Left cardiac atrium (tissue), 4 donors: ENCODE results near the gene BABAM1. TPM values are rescaled to one million over a fixed set of nuclear protein-coding genes. Genes with fewer than 3 reads are reported as not detected.
"Not testable (repeated sequence)": the region's sequence is repeated elsewhere in the genome, so short reads cannot be mapped to it uniquely, and the experiment has no call there.

Source experiments
- ATAC-seq, 2 donors: fragments of 200-7000 bp; cut with Tn5 transposase; one replicate each; pipeline ENCODE4 v1.9.1; 2020; ENCODE audit warnings: mild to moderate bottlenecking in 2 of 2, moderate library complexity in 2 of 2
- DNase-seq: peaks from one replicate; pipeline ENCODE4 v3.0.0-alpha.2; 2020
- intact Hi-C, 2 donors: fragments of 100-400 bp; cut with DNase I; formaldehyde crosslinking; loops; one replicate each; pipeline versions ENCODE4 v1.14.1 to v1.15.1; 2022 to 2023
- total RNA-seq, 2 donors: library from RNA; stranded (reverse); fragmentation: NEBNext Ultra II Directional; extraction: Animal tissue kit (Norgen Biotek cat#: 25700); gene quantifications; one replicate each; pipeline ENCODE4 v1.2.1, GENCODE V29; 2021
- donor health status: DM: no; HTN: yes; CAD: no.
- donor health status: DM: no; HTN: yes; CAD: no; lungs with severe emphysema.
- donor health status: DM: yes; HTN: yes; CAD: no.
- donor health status: Dilated cardiomyopathy.

BABAM1 gene
- total RNA-seq, 2 donors from 2014 or later, result 67.2 to 68.3 TPM

GRCh38 chr19:17263712-17264640, 3.3 kb upstream of the BABAM1 start:
- DNase-seq, result no peak
- intact Hi-C loops, result no loop called here
- ATAC-seq, result no peak

- peak; percentile 69 for DNase-seq
Observed at GRCh38 chr19:17264641-17264979, 2.6 kb upstream of the BABAM1 start, which contains the start of gene USHBP1. Gene USHBP1, minus strand, starts transcription at chr19:17264745. Its CDS starts 446 bp downstream, at chr19:17264299.

GRCh38 chr19:17266026-17266425, 1.2 kb upstream of the BABAM1 start:
- intact Hi-C loops, result no loop called here
- ATAC-seq (no peak), DNase-seq (no peak)

More at GRCh38 chr19:17264641-17264979, 2.6 kb upstream of the BABAM1 start, which contains the start of gene USHBP1:
- ATAC-seq, result no peak
- intact Hi-C loops, result no loop called here

- intact Hi-C loops, result no loop called here
- ATAC-seq, result no peak
- DNase-seq, result no peak
Observed at GRCh38 chr19:17266589-17266974, 661 bp upstream of the BABAM1 start.

GRCh38 chr19:17268754-17269153, 1.5 kb downstream of the BABAM1 start:
- DNase-seq (no peak), ATAC-seq (no peak)
- intact Hi-C loops, result no loop called here

- intact Hi-C loops, DNase-seq: not testable (repeated sequence)
Observed at GRCh38 chr19:17274892-17275291, 7.6 kb downstream of the BABAM1 start.

GRCh38 chr19:17275441-17276175, 8.4 kb downstream of the BABAM1 start:
- DNase-seq (no peak), ATAC-seq (no peak)
- intact Hi-C loops, result no loop called here

More at GRCh38 chr19:17274892-17275291, 7.6 kb downstream of the BABAM1 start:
- not testable (repeated sequence) for ATAC-seq

GRCh38 chr19:17279436-17279835, 12.2 kb downstream of the BABAM1 start:
- DNase-seq (no peak), ATAC-seq (no peak)
- intact Hi-C loops, result no loop called here

- intact Hi-C loops, result loop anchor here (1.0 to 10.0 kb wide), 3 partner anchors 77 to 214 kb away; no protein-coding TSS in a partner anchor
- no peak for DNase-seq
- ATAC-seq, result peak; percentile 40 to 56
Observed at GRCh38 chr19:17281391-17282304, 14.4 kb downstream of the BABAM1 start, which contains the start of gene ANKLE1. Gene ANKLE1, plus strand, starts transcription at chr19:17281901. Its CDS starts 20 bp downstream, at chr19:17281921.

- intact Hi-C loops, result loop anchor here (1.0 to 10.0 kb wide), 3 partner anchors 78 to 215 kb away; no protein-coding TSS in a partner anchor
- ATAC-seq, result peak; percentile 95 to 96
- DNase-seq, result peak; percentile 85
Observed at GRCh38 chr19:17282488-17283125, 15.4 kb downstream of the BABAM1 start.

- DNase-seq, result no peak
- intact Hi-C loops, result loop anchor here in 1 of 2 donors (5.0 to 10.0 kb wide), 2 partner anchors 79 to 216 kb away; no protein-coding TSS in a partner anchor
Observed at GRCh38 chr19:17283504-17283996, 16.3 kb downstream of the BABAM1 start.

GRCh38 chr19:17285415-17286135, 18.3 kb downstream of the BABAM1 start:
- no peak for DNase-seq
- ATAC-seq, result no peak
- intact Hi-C loops, result loop anchor here in 1 of 2 donors (10.0 kb wide), 1 partner anchor 81 kb away; no protein-coding TSS in a partner anchor

More at GRCh38 chr19:17283504-17283996, 16.3 kb downstream of the BABAM1 start:
- ATAC-seq, result no peak

- ATAC-seq (no peak), DNase-seq (no peak)
- intact Hi-C loops, result loop anchor here in 1 of 2 donors (10.0 kb wide), 1 partner anchor 81 kb away; no protein-coding TSS in a partner anchor
Observed at GRCh38 chr19:17286263-17286662, 19.0 kb downstream of the BABAM1 start.

- no peak for DNase-seq
- ATAC-seq, result no peak
- intact Hi-C loops, result loop anchor here in 1 of 2 donors (10.0 kb wide), 1 partner anchor 82 kb away; no protein-coding TSS in a partner anchor
Observed at GRCh38 chr19:17286752-17287151, 19.5 kb downstream of the BABAM1 start.

- peak in 1 of 2 donors; percentile 52 for ATAC-seq
- DNase-seq, result peak; percentile 86
- intact Hi-C loops, result loop anchor here in 1 of 2 donors (10.0 kb wide), 1 partner anchor 85 kb away; no protein-coding TSS in a partner anchor
Observed at GRCh38 chr19:17289489-17289888, 22.2 kb downstream of the BABAM1 start.

GRCh38 chr19:17292301-17293074, 25.2 kb downstream of the BABAM1 start:
- ATAC-seq, result peak; percentile 94
- intact Hi-C loops, result loop anchor here in 1 of 2 donors (5.0 kb wide), 1 partner anchor 95 kb away; no protein-coding TSS in a partner anchor
- DNase-seq, result peak; percentile 75
